Measurements from ENCODE around the gene ZFP57.
A peak's percentile ranks its signal among the peaks of the same experiment; 100 is the strongest.

The ZFP57 gene

GRCh38 chr6:29651413-29652197 is 29.3 kb downstream of the ZFP57 start:
- no peaks in the 10 kb centered on the region for H3K36me3 ChIP-seq (replicated peaks; ENCODE audit: insufficient read depth, low read length)
- H3K79me2 ChIP-seq (ENCODE audit: low read length), result no peaks in the 10 kb centered on the region
- H3K27me3 ChIP-seq (replicated peaks; ENCODE audit: insufficient read depth, low read length), result no peaks in the 10 kb centered on the region
- TF ChIP-seq, protein P1, sequence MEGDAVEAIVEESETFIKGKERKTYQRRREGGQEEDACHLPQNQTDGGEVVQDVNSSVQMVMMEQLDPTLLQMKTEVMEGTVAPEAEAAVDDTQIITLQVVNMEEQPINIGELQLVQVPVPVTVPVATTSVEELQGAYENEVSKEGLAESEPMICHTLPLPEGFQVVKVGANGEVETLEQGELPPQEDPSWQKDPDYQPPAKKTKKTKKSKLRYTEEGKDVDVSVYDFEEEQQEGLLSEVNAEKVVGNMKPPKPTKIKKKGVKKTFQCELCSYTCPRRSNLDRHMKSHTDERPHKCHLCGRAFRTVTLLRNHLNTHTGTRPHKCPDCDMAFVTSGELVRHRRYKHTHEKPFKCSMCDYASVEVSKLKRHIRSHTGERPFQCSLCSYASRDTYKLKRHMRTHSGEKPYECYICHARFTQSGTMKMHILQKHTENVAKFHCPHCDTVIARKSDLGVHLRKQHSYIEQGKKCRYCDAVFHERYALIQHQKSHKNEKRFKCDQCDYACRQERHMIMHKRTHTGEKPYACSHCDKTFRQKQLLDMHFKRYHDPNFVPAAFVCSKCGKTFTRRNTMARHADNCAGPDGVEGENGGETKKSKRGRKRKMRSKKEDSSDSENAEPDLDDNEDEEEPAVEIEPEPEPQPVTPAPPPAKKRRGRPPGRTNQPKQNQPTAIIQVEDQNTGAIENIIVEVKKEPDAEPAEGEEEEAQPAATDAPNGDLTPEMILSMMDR (IDR thresholded peaks at IDR 0.05; ENCODE audit: low read length), result peak; percentile 67
- no peak for TF ChIP-seq EZH2phosphoT487 (IDR thresholded peaks at IDR 0.05; ENCODE audit: low read length)
- TF ChIP-seq EZH2 (optimal IDR thresholded peaks at IDR 0.05; ENCODE audit: low read depth, low read length), result no peak
- H3F3A ChIP-seq (ENCODE audit: insufficient read depth, low read length), result no peaks in the 10 kb centered on the region
- peak overlapping the region; percentile 0; the same call in 1 of the 2 replicates for H3K4me2 ChIP-seq (ENCODE audit: low read depth, low read length)
- peaks cover 18% of the 10 kb centered on the region for H3K4me1 ChIP-seq (ENCODE audit: low read length)
- no peaks in the 10 kb centered on the region for H4K20me1 ChIP-seq (ENCODE audit: insufficient read depth, low read length)
- no peak overlapping the region for H3K9ac ChIP-seq (ENCODE audit: low read length)
- peak; percentile 46 for DNase-seq
- no peak overlapping the region for H2AFZ ChIP-seq (ENCODE audit: low read length)
- H3K9me2 ChIP-seq (replicated peaks; ENCODE audit: insufficient read depth, low read length), result no peaks in the 10 kb centered on the region
- H3K4me3 ChIP-seq (ENCODE audit: low read length), result no peak overlapping the region
- H3K9me3 ChIP-seq (replicated peaks; ENCODE audit: insufficient read depth, low read length), result no peaks in the 10 kb centered on the region
- no peak overlapping the region for H3K27ac ChIP-seq (ENCODE audit: low read length)

DNA sequence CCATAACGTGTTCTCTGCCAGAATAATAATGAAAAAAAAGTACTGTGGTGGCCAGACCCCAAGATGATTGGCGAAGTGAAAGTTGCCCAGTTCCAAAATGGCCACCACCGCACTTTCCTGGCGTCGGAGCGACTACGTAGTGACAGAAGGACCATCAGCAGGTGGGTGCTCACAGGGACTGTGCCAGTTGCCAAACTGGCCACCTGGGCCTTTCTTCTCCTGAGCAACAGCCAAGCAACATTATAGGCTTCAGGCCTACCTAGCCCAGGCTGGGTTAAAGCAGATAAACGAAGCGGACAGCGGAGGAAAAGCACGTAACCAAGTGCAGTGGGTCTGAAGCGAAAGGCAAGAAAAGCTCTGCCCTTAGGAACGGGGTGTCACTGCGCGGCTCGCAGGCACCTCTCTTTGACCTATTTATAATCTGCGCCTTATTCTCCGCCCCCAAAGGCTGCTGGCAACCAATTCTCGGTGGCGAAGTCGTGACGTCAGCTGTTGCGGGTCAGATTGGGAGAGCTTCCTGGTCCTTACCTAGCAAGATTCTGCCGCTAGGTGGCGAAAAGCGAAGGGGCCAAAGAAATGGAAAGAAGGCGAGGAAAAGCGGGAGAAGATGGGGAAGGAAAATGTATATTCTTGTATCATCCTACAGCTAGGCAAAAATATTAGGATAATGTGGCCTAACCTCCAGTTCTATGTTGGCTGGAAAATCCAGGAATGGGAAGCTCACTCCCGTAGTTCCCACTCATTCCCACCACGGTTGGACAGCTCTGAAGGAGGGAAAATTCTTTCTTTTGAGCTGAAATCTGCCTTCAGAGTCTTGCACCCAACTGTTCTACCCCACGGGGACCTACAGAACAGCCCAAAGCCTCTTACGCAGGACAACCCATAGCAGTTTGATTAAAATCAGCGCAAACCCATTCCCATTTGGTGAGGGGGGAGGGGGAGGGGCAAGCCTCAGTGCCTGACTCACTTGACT is 31.0 kb downstream of the ZFP57 start:
- H3K9ac ChIP-seq (ENCODE audit: low read length), result peak overlapping the region; percentile 72

GRCh38 chr6:29647927-29648642 is 32.9 kb downstream of the ZFP57 start:
- TF ChIP-seq, protein P1 (IDR thresholded peaks at IDR 0.05; ENCODE audit: low read length), result peak; percentile 67
- TF ChIP-seq EZH2 (optimal IDR thresholded peaks at IDR 0.05; ENCODE audit: low read depth, low read length), result no peak
- no peak for TF ChIP-seq EZH2phosphoT487 (IDR thresholded peaks at IDR 0.05; ENCODE audit: low read length)
- no peaks in the 10 kb centered on the region for H3K9me2 ChIP-seq (replicated peaks; ENCODE audit: insufficient read depth, low read length)
- no peaks in the 10 kb centered on the region for H3K9me3 ChIP-seq (replicated peaks; ENCODE audit: insufficient read depth, low read length)
- no peak overlapping the region for H3K27ac ChIP-seq (ENCODE audit: low read length)
- no peaks in the 10 kb centered on the region for H3K79me2 ChIP-seq (ENCODE audit: low read length)
- H3K4me3 ChIP-seq (ENCODE audit: low read length), result no peak overlapping the region
- H3K9ac ChIP-seq (ENCODE audit: low read length), result no peak overlapping the region
- no peaks in the 10 kb centered on the region for H3F3A ChIP-seq (ENCODE audit: insufficient read depth, low read length)
- no peaks in the 10 kb centered on the region for H3K36me3 ChIP-seq (replicated peaks; ENCODE audit: insufficient read depth, low read length)
- H3K4me1 ChIP-seq (ENCODE audit: low read length), result peaks cover 4% of the 10 kb centered on the region; the same call in 1 of the 2 replicates
- DNase-seq, result peak; percentile 33
- no peak overlapping the region for H2AFZ ChIP-seq (ENCODE audit: low read length)
- no peaks in the 10 kb centered on the region for H4K20me1 ChIP-seq (ENCODE audit: insufficient read depth, low read length)
- no peaks in the 10 kb centered on the region for H3K27me3 ChIP-seq (replicated peaks; ENCODE audit: insufficient read depth, low read length)
- H3K4me2 ChIP-seq (ENCODE audit: low read depth, low read length), result no peak overlapping the region

More for the DNA sequence above, 31.0 kb downstream of the ZFP57 start:
- DNase-seq, result peak; percentile 98
- no peaks in the 10 kb centered on the region for H4K20me1 ChIP-seq (ENCODE audit: insufficient read depth, low read length)
- H2AFZ ChIP-seq (ENCODE audit: low read length), result peak overlapping the region; percentile 85
- H3K4me2 ChIP-seq (ENCODE audit: low read depth, low read length), result peak overlapping the region; percentile 71
- H3K4me3 ChIP-seq (ENCODE audit: low read length), result peak overlapping the region; percentile 71
- peaks cover 4% of the 10 kb centered on the region; the same call in 1 of the 2 replicates for H3K4me1 ChIP-seq (ENCODE audit: low read length)
- TF ChIP-seq, protein P1 (IDR thresholded peaks at IDR 0.05; ENCODE audit: low read length), result peak; percentile 86
- TF ChIP-seq EZH2 (optimal IDR thresholded peaks at IDR 0.05; ENCODE audit: low read depth, low read length), result no peak
- H3K27ac ChIP-seq (ENCODE audit: low read length), result peak overlapping the region; percentile 80
- no peaks in the 10 kb centered on the region for H3F3A ChIP-seq (ENCODE audit: insufficient read depth, low read length)
- H3K27me3 ChIP-seq (replicated peaks; ENCODE audit: insufficient read depth, low read length), result no peaks in the 10 kb centered on the region
- H3K79me2 ChIP-seq (ENCODE audit: low read length), result no peaks in the 10 kb centered on the region
- no peaks in the 10 kb centered on the region for H3K36me3 ChIP-seq (replicated peaks; ENCODE audit: insufficient read depth, low read length)
- H3K9me3 ChIP-seq (replicated peaks; ENCODE audit: insufficient read depth, low read length), result no peaks in the 10 kb centered on the region
- H3K9me2 ChIP-seq (replicated peaks; ENCODE audit: insufficient read depth, low read length), result no peaks in the 10 kb centered on the region

Data from MM.1S (cell line).